Sigmoid colon (tissue), 4 donors: Measurements from ENCODE around the gene TRIM65.

Source experiments
- CTCF ChIP-seq, 4 experiments: fragments of 450-650 bp in 3 of 4; fragments of 200-600 bp in 1 of 4; IDR thresholded peaks; one replicate each; pipeline ENCODE4 v1.5.1; 2016 to 2019; ENCODE audit warnings: antibody characterized with exemption in 4 of 4, mild to moderate bottlenecking in 3 of 4, moderate library complexity in 2 of 4
- EP300 ChIP-seq, 4 donors: sonication (generic); formaldehyde crosslinking; IDR thresholded peaks; one replicate each; pipeline ENCODE4 v1.6.1; 2017; ENCODE audit warnings: antibody characterized with exemption in 4 of 4
- POLR2A ChIP-seq, 2 donors: fragments of 450-650 bp; IDR thresholded peaks; one replicate each; pipeline ENCODE4 v1.6.1; 2016; ENCODE audit warnings: antibody characterized with exemption in 2 of 2, mild to moderate bottlenecking in 2 of 2, moderate library complexity in 2 of 2
- POLR2AphosphoS5 ChIP-seq, 4 donors: sonication (generic); formaldehyde crosslinking; IDR thresholded peaks; one replicate each; pipeline ENCODE4 v1.6.1; 2017; ENCODE audit warnings: antibody characterized with exemption in 4 of 4

GRCh38 chr17:75906143-75906884 lies 9.6 kb upstream of the TRIM65 start:
- TF ChIP-seq POLR2A (IDR thresholded peaks at IDR 0.05) (no peak), CTCF (IDR thresholded peaks at IDR 0.05) (no peak), EP300 (IDR thresholded peaks at IDR 0.05) (no peak), POLR2AphosphoS5 (IDR thresholded peaks at IDR 0.05) (no peak)
